Endothelial cell of hepatic sinusoid (primary cell): ENCODE measurements around the gene FLAD1.

Source experiments
- in situ Hi-C: cut with HindIII; loops from 2 replicates; pipeline ENCODE4 v1.10.0; 2017; ENCODE audit warnings: low sequenced_read_pairs

The FLAD1 gene

GRCh38 chr1:155012776-155013602, 29.8 kb downstream of the FLAD1 start:
- in situ Hi-C loops, result loop anchor here (5.0 to 10.0 kb wide), 3 partner anchors 56 to 138 kb away; partner anchors contain the start of genes KCNN3 and PBXIP1

GRCh38 chr1:155013632-155014031, 30.5 kb downstream of the FLAD1 start:
- in situ Hi-C loops, result loop anchor here (5.0 to 10.0 kb wide), 3 partner anchors 56 to 139 kb away; partner anchors contain the start of genes KCNN3 and PBXIP1

DNA sequence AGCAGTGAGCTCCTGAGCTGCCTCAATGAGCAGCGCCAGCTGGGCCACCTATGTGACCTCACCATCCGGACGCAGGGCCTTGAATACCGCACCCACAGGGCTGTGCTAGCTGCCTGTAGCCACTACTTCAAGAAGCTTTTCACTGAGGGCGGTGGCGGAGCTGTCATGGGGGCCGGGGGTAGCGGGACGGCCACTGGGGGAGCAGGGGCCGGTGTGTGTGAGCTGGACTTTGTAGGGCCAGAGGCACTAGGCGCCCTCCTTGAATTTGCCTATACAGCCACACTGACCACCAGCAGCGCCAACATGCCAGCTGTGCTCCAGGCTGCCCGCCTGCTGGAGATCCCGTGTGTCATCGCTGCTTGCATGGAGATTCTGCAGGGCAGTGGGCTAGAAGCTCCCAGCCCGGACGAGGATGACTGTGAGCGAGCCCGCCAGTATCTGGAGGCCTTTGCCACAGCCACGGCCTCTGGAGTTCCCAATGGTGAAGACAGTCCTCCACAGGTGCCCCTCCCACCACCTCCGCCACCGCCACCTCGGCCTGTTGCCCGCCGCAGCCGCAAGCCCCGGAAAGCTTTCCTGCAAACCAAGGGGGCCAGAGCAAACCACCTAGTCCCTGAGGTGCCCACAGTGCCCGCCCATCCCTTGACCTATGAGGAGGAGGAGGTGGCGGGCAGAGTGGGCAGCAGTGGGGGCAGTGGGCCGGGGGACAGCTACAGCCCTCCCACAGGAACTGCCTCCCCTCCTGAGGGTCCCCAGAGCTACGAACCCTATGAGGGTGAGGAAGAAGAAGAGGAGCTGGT, 31.8 kb downstream of the FLAD1 start:
- in situ Hi-C loops, result loop anchor here (5.0 to 10.0 kb wide), 3 partner anchors 58 to 140 kb away; partner anchors contain the start of genes KCNN3 and PBXIP1

- in situ Hi-C loops, result loop anchor here (10.0 kb wide), 2 partner anchors 101 to 141 kb away; partner anchors contain the start of gene KCNN3
Measured at GRCh38 chr1:155015527-155016230, 32.5 kb downstream of the FLAD1 start.

- in situ Hi-C loops, result loop anchor here (10.0 kb wide), 2 partner anchors 102 to 142 kb away; partner anchors contain the start of gene KCNN3
Measured at GRCh38 chr1:155016231-155016831, 33.2 kb downstream of the FLAD1 start.

- in situ Hi-C loops, result loop anchor here (10.0 kb wide), 2 partner anchors 102 to 142 kb away; partner anchors contain the start of gene KCNN3
Measured at GRCh38 chr1:155017041-155017945, 34.1 kb downstream of the FLAD1 start.

DNA sequence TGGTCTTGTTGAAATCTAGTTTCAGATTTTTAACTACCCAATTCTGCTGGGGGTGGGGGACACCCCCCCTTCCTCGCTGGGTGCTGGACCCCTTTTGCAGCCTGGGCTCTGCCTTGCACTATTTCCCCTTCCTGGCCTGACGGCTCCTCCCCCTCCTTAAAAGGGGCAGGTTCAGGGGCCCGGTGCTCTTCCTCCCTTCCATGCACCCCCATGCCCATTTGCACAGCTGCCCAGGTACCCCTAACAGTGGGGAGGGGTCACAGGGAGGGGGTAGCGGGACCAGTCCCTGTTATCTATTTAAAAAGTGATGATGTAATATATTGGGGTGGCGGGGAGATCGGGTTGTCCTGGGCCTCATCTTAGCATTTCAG, 34.8 kb downstream of the FLAD1 start:
- in situ Hi-C loops, result loop anchor here (10.0 kb wide), 2 partner anchors 103 to 143 kb away; partner anchors contain the start of gene KCNN3

DNA sequence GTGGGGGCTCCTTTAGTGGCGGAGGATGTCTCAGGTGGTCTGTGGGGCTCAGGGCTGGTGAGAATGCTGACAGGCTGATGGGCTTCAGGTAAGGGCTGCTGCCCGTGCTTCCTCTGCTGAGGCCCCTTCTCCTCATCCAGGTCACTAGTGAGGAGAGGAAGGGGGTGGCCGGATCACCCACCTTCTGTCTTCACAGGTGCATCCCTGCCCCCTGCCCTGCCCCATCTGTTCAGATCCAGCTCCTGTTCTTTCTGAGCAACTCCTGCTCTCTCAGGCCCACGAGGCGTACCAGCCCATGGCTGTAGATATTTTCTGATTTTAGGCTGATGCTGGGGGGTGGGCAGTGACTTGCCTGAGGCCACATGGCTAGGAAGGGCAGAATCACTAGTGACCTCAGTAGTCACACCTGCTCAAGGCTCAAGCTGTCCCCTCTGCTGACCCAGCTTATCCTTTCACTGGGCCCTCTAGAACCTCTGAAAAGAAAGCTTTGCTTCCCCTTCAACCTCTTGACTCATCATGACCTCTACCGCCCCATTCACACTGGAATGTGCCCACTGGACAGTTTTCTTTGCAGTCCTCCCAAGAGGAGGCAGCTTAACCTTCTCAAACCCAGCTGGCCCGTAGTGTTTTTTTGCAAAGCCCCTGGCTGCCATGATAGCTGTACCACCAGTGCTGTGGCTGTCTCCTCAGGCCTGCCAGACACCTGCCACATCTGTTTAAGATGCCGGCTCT, 35.6 kb downstream of the FLAD1 start:
- in situ Hi-C loops, result loop anchor here (10.0 kb wide), 2 partner anchors 104 to 144 kb away; partner anchors contain the start of gene KCNN3

DNA sequence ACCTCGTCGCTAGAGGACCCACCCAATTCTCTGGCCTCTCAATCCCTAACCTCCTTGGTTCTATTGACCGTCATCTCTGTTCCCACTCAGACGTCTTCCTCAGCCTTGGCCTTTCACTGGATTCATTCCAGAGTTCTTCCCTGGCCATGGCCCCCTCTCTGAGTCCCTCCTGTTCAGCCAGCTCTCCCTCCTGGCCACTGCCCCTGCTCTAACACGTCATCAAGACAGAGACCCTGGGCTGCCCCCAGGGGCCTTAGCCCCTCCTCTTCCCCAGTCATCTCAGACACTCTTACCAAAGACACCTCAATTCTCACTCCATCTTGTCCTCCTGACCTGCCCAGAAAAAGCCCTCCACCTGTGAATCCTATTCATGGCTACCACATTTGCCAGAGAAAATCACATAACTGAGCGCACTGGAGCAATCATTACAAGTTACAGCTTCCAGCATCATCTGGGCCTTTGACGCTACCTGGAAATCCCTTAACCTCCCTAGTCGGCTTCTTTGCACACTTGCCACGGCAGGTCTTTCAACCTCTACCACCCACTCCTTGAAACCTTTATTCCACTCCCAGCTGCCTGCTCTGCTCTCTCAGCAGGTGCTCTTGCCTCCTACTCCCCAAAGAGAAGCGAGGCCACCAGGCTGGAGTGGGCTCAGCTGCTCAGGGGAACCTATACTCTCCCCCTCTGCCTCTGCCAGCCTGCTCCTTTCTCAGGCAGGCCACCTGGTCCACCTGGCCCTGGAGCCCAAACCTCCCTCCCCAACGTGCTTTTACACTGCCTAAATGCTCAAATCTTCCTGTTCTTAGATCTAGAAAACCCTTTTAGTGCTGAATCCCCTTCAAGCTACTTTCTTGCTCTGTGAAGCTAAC, 36.5 kb downstream of the FLAD1 start:
- in situ Hi-C loops, result loop anchor here (5.0 to 10.0 kb wide), 3 partner anchors 43 to 145 kb away; partner anchors contain the start of genes EFNA4 and KCNN3

GRCh38 chr1:155022136-155022926, 39.2 kb downstream of the FLAD1 start:
- in situ Hi-C loops, result loop anchor here (5.0 kb wide), 1 partner anchor 40 kb away; the partner anchor contains the start of gene EFNA4

DNA sequence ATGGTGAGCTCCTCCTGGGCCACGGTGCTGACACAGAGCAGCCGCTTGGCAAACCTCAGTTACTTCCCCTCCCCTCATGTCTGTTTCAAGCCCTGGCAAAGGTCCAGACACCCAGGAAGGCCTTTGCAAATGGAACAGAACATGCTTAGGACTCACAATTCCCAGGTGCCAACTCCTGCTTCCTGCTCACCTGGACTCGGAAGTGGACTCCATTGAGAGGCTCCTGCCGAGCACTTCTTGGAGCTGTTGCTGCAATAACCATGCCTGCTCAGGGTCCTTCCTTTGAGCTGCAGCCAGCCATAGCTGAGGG, 39.7 kb downstream of the FLAD1 start:
- in situ Hi-C loops, result loop anchor here (5.0 kb wide), 1 partner anchor 39 kb away; the partner anchor contains the start of gene EFNA4

- in situ Hi-C loops, result loop anchor here (5.0 kb wide), 1 partner anchor 39 kb away; the partner anchor contains the start of gene EFNA4
Measured at GRCh38 chr1:155023627-155024026, 40.5 kb downstream of the FLAD1 start.

- in situ Hi-C loops, result loop anchor here (5.0 kb wide), 1 partner anchor 38 kb away; the partner anchor contains the start of gene EFNA4
Measured at GRCh38 chr1:155024315-155024714, 41.2 kb downstream of the FLAD1 start.

DNA sequence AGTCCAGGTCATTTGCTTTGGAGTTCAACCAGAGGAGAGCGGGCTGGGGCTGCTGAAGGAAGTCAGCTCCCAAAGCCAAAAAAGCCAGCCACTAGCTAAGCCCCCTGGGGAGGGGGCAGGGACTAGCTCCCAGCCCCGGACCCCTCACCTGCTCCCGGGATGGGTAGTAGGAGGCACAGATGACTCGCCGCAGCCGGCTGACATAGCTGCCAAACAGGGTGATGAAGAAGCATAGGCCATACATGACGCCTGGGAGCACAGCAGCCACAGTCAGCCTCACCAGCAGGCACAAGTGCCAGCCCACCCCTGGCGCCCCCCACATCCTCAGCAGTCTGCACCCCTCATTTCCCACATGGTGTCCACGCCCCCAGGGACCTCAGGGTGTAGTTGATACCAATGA, 43.0 kb downstream of the FLAD1 start:
- in situ Hi-C loops, result no loop called here

GRCh38 chr1:155026588-155026987, 43.4 kb downstream of the FLAD1 start:
- in situ Hi-C loops, result no loop called here

- in situ Hi-C loops, result no loop called here
Measured at GRCh38 chr1:155029513-155030242, 46.5 kb downstream of the FLAD1 start.
